DOHH2 (cell line): Measurements from ENCODE around the gene TRNP1.

Experiments
- H3F3A ChIP-seq: fragments of 200-600 bp; sonication (generic), shearing (Covaris generic); 2 replicates; pipeline ENCODE4 v1.6.0; 2016; ENCODE audit warnings: antibody characterized with exemption, mild to moderate bottlenecking; ENCODE audit not compliant: control insufficient read depth, insufficient read depth
- H3K27ac ChIP-seq: fragments of 200-600 bp; sonication (generic); 2 replicates; pipeline ENCODE4 v1.5.1; 2014; ENCODE audit warnings: low read depth, mild to moderate bottlenecking, low read length, moderate library complexity
- H3K27me3 ChIP-seq: fragments of 200-600 bp; sonication (generic); 2 replicates; pipeline ENCODE4 v1.6.1; 2014; ENCODE audit warnings: mild to moderate bottlenecking, low read length, mixed read lengths; ENCODE audit not compliant: control insufficient read depth
- H3K36me3 ChIP-seq: fragments of 200-600 bp; sonication (generic); 2 replicates; pipeline ENCODE4 v1.6.1; 2014; ENCODE audit warnings: mild to moderate bottlenecking, low read length, moderate library complexity, mixed read lengths; ENCODE audit not compliant: control insufficient read depth
- H3K4me1 ChIP-seq: fragments of 200-600 bp; sonication (generic); 2 replicates; pipeline ENCODE4 v1.6.1; 2014; ENCODE audit warnings: mild to moderate bottlenecking, low read length, mixed read lengths; ENCODE audit not compliant: control insufficient read depth
- H3K4me2 ChIP-seq: fragments of 200-600 bp; sonication (generic); 2 replicates; pipeline ENCODE4 v1.6.0; 2014; ENCODE audit warnings: mild to moderate bottlenecking, low read length, moderate library complexity
- H3K4me3 ChIP-seq: fragments of 200-600 bp; sonication (generic); 2 replicates; pipeline ENCODE4 v1.5.1; 2014; ENCODE audit warnings: mild to moderate bottlenecking, low read length, mixed read lengths
- H3K79me2 ChIP-seq: fragments of 200-600 bp; sonication (generic); 2 replicates; pipeline ENCODE4 v1.6.1; 2014; ENCODE audit warnings: mild to moderate bottlenecking, low read length, mixed read lengths; ENCODE audit not compliant: control insufficient read depth
- H3K9me2 ChIP-seq: fragments of 200-600 bp; sonication (generic); replicated peaks from 2 replicates; pipeline ENCODE4 v1.6.1; 2014; ENCODE audit warnings: mild to moderate bottlenecking, low read length, mixed read lengths; ENCODE audit not compliant: control insufficient read depth
- H3K9me3 ChIP-seq: fragments of 200-600 bp; sonication (generic); 2 replicates; pipeline ENCODE4 v1.6.1; 2014; ENCODE audit warnings: antibody characterized with exemption, low read length, mixed read lengths; ENCODE audit not compliant: control insufficient read depth, insufficient read depth
- H4K20me1 ChIP-seq: fragments of 200-600 bp; sonication (generic); 2 replicates; pipeline ENCODE4 v1.6.0; 2014; ENCODE audit warnings: low read depth, mild to moderate bottlenecking, antibody characterized with exemption, low read length, moderate library complexity; ENCODE audit not compliant: control insufficient read depth, insufficient read depth
- CTCF ChIP-seq: fragments of 200-600 bp; sonication (generic); IDR thresholded peaks from one replicate; pipeline ENCODE4 v1.5.1; 2014; ENCODE audit warnings: antibody characterized with exemption, mild to moderate bottlenecking, low read depth, low read length; ENCODE audit not compliant: poor library complexity, severe bottlenecking
- EZH2phosphoT487 ChIP-seq: fragments of 200-600 bp; sonication (generic); IDR thresholded peaks from 2 replicates; pipeline ENCODE4 v1.6.1; 2017; ENCODE audit warnings: borderline replicate concordance, mild to moderate bottlenecking, antibody characterized with exemption, low read length, moderate library complexity, mixed read lengths

The TRNP1 gene

DNA sequence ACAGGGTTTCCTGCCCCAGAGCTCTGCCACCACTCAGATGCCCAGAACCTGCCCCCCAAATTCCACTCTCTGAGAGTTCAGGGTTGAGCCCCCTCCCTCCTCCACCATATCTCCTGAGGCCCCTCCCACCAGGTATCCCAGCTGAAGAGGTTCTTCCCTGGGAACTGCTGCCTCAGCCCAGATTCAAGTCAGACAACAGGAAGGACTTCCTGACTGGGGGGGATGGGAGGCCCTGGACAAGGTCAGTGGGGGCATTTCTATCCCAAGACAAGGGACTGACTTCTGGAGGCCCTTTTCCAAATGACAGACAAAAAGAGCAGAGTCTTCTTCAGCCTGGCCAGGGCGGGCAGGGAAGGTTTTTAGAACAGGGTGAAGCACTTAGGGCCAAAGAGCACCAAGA is 43.2 kb downstream of the TRNP1 start:
- Histone ChIP-seq H3K27me3 (peaks cover 3% of the 10 kb centered on the region; the same call in 1 of the 2 replicates), H4K20me1 (no peaks in the 10 kb centered on the region), H3K9me2 (no peaks in the 10 kb centered on the region), H3K4me1 (no peaks in the 10 kb centered on the region), H3K4me2 (no peak overlapping the region), H3K27ac (no peak overlapping the region), H3K9me3 (no peaks in the 10 kb centered on the region), H3K36me3 (no peaks in the 10 kb centered on the region), H3K79me2 (no peaks in the 10 kb centered on the region), H3F3A (no peaks in the 10 kb centered on the region), H3K4me3 (no peak overlapping the region)
- TF ChIP-seq EZH2phosphoT487 = no peak
- no peak for TF ChIP-seq CTCF

DNA sequence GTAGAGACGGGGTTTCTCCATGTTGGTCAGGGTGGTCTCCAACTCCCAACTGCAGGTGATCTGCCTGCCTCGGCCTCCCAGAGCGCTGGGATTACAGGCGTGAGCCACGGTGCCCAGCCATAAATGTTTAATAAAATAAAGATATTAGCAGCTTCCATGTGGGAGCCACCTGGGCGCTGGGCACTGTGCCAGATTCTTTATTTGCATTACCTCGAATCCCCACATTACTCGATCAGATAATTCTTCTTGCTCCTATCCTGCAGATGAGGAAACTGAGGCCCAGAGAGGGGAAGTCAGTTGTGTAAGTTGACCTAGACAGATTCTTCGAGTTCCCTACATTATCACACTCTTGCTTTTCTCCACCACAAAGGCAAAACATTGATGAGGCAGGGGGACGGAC is 44.0 kb downstream of the TRNP1 start:
- H3K36me3 ChIP-seq = no peaks in the 10 kb centered on the region
- H3K79me2 ChIP-seq = no peaks in the 10 kb centered on the region
- H3K27ac ChIP-seq = no peak overlapping the region
- H3K4me3 ChIP-seq = no peak overlapping the region
- H3K4me1 ChIP-seq = no peaks in the 10 kb centered on the region
- H3K9me3 ChIP-seq = no peaks in the 10 kb centered on the region
- H3K9me2 ChIP-seq = no peaks in the 10 kb centered on the region
- no peaks in the 10 kb centered on the region for H3F3A ChIP-seq
- no peaks in the 10 kb centered on the region for H4K20me1 ChIP-seq
- no peak overlapping the region for H3K4me2 ChIP-seq
- TF ChIP-seq CTCF (no peak), EZH2phosphoT487 (no peak)
- H3K27me3 ChIP-seq = peaks cover 3% of the 10 kb centered on the region; the same call in 1 of the 2 replicates

DNA sequence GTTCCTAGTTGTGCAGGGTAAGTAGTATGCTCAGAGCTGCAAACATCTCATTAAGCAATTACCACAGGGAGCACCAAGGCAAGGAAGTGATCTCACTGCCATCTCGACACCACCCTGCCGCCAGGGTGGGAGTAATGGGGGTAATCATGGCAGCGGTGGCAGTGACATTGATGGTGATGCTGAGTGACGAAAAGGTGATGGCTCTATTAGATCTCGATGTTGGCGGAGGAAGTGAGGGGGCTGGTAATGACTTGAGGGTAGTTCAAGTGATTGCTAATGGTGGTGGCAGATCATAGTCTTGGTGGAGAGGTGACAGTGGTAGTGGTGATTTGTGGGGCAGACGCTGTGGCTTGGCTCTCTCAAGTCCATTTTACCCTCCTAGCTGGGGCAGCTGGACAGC is 44.5 kb downstream of the TRNP1 start:
- peaks cover 3% of the 10 kb centered on the region; the same call in 1 of the 2 replicates for H3K27me3 ChIP-seq
- no peaks in the 10 kb centered on the region for H3K9me2 ChIP-seq
- H4K20me1 ChIP-seq = no peaks in the 10 kb centered on the region
- H3K9me3 ChIP-seq = no peaks in the 10 kb centered on the region
- no peak overlapping the region for H3K4me2 ChIP-seq
- H3F3A ChIP-seq = no peaks in the 10 kb centered on the region
- no peak overlapping the region for H3K4me3 ChIP-seq
- H3K36me3 ChIP-seq = no peaks in the 10 kb centered on the region
- no peaks in the 10 kb centered on the region for H3K79me2 ChIP-seq
- TF ChIP-seq EZH2phosphoT487 (no peak), CTCF (no peak)
- no peak overlapping the region for H3K27ac ChIP-seq
- H3K4me1 ChIP-seq = no peaks in the 10 kb centered on the region

DNA sequence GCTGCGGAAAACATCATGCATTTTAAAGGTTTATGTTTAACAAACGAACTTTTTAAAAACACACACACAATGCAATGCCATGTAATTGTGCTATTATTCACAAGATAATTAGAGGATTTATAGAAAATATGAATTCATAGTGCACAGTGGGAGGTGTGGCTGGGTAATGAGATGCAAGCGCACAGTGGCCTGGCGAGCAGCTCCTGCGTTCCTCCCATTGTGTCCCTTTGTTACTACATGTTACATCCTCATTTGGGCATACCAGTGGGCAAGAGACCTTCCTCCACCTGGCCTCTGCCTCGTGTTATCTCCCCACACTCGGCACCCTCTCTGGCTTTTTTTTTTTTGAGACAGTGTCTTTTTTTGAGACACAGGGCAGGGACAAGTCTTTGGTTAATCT is 49.2 kb downstream of the TRNP1 start:
- no peaks in the 10 kb centered on the region for H3K36me3 ChIP-seq
- no peak overlapping the region for H3K4me2 ChIP-seq
- no peaks in the 10 kb centered on the region for H3F3A ChIP-seq

More for the DNA sequence above, 49.2 kb downstream of the TRNP1 start:
- Histone ChIP-seq H3K4me1 (peaks cover 5% of the 10 kb centered on the region), H3K27me3 (peaks cover 13% of the 10 kb centered on the region), H3K9me2 (no peaks in the 10 kb centered on the region), H4K20me1 (no peaks in the 10 kb centered on the region), H3K9me3 (no peaks in the 10 kb centered on the region), H3K79me2 (no peaks in the 10 kb centered on the region), H3K27ac (no peak overlapping the region), H3K4me3 (no peak overlapping the region)
- TF ChIP-seq EZH2phosphoT487 = no peak
- TF ChIP-seq CTCF = no peak
